GM19468 (cell line): ENCODE results near the gene FHOD3.
A peak's percentile ranks its signal among the peaks of the same experiment; 100 is the strongest.

Source experiments
- ATAC-seq: cut with Tn5 transposase; IDR thresholded peaks from one replicate; pipeline ENCODE4 v1.9.1; 2021; ENCODE audit warnings: mild to moderate bottlenecking, moderate library complexity, moderate number of reproducible peaks; ENCODE audit not compliant: unreplicated experiment; ENCODE audit errors: extremely low read depth

Gene FHOD3

DNA sequence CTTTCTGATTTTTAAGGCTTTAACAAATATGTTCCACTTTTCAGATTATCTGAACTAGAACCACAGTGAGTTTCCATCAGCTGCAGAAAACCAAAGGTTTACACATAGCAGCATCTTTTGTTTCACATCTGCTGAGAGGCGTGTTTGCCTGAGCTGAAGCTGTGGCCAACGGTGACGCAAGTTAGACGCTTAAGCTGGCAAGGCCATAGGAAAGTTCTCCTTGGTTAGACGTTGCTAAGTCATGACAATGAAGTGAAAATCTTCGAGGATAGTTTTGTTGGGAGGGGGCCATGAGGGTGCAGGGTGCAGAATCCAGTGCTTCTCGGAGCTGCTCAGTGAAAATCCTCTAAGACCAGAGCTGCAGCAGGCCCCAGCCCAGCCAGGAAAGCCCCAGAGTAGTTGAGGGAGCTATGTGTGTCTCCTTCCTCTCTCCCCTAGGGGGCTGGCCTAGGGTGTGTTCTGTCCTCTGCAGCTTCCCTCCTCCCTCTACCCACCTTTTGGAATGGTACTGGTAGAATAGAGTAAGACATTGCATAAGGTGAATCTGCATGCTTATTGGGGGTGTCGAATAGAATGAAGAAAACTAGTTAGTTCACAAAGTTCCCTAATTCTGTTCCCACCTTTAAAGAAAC lies 105.4 kb downstream of the FHOD3 start:
- no peak for ATAC-seq

DNA sequence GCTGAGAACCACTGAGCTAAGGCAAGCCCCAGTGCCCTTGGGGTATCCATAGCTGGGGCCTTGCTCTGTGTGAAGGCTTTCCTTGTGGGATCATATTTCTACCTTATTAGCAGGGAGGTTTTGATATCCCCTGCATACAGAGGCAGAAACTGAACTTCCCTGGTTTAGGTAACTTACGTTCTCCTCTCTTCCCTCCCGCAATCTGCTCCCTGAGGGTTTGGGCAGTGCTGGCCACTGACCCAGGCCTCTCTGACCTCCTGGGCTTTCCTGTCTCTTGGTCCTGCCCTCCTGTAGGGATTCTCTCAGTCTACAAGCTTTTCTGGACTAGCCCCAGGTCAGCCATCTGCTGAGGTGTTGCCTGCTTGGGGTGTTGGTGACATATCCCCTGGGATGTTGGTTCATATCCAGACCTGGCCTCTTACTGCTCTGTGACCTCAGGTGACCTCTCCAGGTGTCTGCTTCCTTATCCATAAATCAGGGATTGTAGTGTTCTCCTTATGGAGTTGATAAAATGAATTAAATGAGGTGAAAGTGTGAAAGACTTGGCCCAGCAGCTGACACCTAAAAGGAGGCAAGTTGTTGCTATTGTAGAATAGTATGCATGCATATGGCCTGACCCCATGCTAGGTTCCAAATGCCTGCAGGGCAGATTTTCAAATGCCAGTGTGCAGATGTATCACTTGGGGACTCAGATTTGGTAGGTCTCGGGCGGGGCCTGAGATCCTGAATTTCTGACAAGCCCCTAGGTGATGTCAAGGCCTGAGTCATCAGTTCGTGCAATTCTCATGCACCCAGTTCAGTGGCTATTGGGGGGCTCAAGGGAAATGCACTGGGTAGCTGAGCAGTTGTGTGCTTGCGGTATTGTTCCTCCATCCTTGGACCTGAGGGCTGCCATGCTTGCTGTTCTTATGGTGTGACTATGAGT lies 106.6 kb downstream of the FHOD3 start:
- ATAC-seq, result no peak

DNA sequence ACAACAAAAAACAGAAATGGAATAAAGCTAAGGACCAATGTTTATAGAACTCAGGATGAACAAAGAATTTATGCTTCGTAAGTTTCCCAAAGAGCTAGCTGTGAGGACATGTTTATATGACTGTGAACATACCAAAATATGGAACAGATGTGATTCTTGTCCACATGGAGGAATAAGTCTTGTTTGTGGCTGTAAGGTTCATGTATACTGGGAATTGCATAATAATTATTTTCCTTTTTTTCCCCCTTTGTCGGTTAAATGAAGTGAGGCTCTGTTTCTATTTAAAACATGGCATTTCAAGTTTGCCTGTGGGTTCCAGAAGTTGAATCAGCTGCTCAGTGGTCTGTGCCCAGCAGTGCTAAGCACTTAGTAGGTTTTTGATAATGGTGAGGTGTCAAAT lies 108.1 kb downstream of the FHOD3 start:
- no peak for ATAC-seq

DNA sequence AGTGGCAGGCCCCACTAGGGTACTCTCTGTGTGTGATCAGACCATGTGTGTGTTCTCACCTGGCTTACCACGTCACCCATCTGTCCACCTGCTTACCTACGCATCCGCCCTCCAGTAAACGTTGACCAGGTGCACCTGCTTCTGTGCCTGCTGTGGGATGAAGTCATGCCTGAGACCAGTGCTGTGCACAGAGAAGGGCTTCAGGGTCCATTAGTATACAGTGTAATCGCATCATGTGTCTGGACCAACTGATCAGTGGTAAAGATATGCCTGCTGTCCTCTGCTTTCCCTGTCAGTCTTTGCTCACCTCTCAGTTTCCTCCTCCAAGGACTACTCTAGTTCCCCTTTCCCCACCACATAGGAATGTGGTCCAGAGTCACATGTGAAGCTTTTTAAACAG lies 109.3 kb downstream of the FHOD3 start:
- no peak for ATAC-seq

DNA sequence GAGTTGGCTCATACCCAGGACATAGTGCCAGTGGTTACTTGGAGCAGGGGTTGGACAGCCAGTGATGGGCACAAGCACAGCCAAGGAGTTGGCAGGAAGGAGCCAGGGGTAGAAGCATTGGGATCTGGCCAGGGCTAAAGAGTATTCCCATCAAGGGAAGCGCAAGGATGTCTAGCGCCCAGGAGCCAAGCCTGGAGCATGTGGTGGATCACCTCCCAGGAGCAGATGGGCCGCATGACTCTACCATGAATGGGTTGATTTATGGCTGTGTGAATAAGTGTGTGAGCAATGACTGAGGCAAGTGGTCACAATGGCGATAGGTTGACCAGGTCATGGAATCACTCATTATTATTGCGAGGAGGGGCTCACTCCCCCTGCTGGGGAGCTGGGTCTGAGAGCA lies 111.1 kb downstream of the FHOD3 start:
- ATAC-seq, result no peak

DNA sequence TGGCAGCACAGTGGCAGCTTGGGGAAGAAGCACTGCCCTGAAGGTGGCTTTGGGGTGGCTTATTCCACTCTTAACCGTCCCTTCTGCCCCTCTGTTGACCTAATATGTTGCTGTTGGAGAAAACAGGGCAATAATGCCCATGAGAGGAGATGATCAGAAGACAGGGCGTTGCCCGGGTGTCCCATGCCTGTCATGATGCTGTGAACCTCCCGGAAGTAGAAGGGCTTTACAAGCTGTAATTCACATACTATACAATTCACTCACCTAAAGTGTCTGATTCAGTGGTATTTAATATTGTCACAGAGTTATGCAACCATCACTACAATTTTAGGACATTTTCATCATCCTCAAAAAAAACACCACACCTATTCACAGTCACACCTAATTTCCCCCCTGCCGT lies 112.3 kb downstream of the FHOD3 start:
- ATAC-seq, result no peak

DNA sequence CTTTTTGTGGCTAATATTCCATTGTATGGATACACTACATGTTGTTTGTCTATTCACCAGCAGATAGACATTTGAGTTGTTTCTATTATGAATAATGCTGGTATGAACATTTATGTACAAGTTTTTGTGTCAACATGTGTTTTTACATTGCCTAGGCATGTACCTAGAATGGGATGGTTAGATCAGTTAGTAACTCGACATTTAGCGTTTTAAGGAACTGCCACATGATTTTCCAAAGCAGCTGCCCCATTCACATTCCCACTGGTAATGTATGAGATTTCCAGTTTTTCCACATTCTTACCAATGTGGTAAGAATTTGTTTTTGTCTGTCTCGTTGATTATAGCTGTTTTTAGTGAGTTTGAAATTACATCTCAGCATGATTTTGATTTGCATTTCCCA lies 112.8 kb downstream of the FHOD3 start:
- no peak for ATAC-seq

DNA sequence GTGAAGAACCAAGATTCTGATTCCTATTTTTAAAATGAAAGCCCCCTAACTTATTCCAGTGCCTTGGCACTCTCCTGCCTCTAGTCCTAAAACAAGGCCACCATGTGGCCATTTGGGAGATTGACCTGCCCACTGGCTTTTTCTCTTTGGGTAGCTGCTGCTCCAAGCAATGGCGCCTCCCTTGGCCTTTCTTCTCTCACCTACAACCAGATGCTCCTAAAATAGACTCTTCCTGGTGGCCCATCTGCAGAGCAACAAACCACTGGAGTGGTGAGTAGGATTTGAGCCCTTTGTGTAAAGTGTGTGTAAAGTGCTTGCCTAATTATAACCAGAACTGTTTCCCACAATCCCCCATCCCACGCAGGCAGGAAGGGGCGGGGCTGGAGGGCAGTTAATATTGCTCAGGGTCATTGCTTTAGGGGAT lies 114.2 kb downstream of the FHOD3 start:
- no peak for ATAC-seq

DNA sequence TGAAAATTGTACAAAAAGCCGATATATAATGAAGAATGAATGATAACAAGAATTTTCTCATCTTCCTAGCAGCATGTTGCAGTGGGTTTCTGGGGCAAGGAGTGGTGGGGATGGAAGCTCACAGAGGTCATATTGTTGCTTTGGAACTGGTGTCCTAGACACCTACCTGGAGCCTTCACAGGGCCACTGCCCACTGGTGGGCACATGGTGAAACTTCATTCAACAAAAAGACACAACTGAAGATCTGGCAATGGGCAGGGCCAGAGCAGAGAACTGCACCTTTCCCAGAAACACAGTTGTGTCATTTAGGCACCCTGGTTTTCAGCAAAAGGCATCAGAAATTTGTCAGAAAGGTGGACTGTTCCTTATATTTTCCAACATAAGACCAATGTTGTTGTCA lies 115.3 kb downstream of the FHOD3 start:
- no peak for ATAC-seq

DNA sequence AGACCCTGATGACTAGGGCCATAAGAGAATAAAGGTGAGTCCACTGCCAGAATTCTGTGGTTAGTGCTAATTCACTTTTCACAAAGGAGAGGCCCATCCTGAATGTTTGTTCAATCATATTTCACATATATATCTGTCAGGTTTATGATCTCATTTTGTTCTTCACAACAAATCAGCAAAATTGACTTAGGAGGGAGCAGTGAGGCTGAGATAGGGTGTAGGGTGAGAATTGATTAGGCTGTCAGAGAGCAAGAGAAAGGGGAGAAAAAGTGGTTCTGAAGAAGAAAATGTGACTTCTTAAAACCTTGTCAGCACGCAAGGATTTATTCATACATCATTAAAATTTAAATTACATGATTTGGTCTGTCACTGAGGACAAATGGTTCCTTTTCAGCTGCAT lies 117.7 kb downstream of the FHOD3 start:
- no peak for ATAC-seq

DNA sequence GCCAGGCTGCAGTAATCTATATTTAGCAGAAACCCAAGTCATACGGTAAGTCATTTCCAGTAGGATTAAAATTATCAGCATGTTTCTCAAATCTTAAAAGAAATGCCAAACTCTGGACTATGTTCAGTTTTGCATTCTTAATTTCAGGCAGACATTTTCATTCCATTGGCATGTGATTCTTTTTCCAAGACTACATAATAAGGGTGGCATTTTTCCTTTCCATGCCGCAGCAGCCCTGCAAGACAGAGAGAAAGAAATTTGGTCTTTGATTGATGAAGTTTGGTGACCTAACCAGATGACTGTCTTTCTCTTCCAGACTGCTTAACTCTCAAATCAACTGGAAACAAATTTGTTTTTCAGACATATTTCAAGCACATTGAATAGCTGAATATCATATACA lies 118.1 kb downstream of the FHOD3 start:
- ATAC-seq, result no peak

DNA sequence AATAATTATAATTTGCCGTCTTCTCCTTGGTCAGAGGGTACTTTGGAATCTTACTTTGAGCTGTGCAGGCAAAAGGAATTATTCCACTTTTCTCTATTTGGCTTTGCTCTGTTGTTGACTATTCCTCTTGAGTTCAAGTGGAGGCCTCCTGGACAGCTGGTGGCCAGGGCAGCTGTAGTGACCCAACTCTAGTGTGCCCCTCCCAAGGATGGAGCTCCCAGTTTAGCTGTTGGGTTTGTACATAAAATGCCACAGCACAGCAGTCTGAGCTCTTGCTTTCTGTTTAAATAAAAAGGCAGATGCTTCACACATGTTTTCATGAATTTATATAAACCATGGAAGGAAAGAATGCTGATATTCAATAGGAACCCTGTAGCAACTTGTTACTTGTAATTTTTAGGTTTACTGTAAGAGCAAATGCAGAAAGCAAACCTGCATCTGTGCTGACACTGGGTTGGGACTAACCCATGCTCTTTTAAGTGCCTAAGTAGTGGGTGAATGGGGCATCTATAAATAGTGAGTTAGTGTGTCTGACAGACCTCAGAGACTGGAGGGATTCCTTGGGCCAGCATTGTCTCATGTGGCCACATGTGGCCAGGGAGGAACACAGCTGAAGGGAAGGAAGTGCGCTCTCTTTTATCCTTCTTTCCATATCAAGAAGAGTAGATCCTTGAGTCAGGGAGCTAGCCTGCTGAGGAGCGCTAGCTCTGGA lies 121.8 kb downstream of the FHOD3 start:
- ATAC-seq, result no peak

DNA sequence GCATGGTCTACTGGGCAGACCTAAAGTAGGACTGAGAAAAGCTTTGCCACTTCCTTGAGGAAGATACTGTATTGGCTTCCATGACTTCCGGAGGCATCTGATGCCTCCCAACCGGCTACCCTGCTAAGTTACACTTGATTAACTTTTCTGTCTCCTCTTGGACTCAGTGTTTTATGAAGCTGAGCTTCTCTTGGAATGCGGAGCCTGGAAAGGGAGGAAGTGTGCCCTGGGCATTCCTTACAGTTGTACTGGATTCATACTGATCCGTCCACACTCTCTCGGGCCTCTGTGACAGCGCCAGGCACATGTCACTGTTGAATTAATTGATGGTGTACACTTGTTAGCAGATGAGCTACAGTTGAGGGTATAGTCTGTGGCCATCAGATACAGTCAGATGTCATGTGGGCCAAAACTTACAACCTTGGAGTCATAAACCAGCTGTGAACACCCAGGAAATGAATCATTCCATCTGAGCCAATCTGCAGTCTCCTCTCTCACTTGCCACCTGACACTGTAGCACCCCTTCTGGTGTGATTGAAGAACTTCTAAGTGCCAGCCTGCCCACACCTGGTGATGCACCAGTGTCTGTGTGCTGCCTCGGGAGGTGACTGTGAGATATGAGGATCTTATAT lies 122.5 kb downstream of the FHOD3 start:
- ATAC-seq, result peak; percentile 56

DNA sequence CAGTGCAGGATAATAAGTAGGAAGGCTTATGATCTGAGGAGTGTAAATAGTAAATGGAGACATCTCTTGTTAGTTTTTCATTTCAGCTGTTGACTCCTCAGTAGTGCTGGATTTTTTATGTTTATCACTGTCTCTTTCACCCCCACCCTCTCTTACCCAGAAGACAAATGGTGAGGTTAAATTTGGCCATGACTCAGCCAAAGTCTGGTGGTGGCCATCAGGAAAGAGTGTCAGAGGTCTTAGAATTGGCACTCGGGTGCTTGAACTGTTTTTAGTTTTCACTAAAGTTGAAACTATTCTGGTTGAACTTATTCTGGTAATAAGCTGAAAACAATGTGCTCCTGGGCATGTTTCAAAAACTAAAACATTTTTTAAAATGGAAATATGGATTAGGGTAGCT lies 123.3 kb downstream of the FHOD3 start:
- no peak for ATAC-seq

DNA sequence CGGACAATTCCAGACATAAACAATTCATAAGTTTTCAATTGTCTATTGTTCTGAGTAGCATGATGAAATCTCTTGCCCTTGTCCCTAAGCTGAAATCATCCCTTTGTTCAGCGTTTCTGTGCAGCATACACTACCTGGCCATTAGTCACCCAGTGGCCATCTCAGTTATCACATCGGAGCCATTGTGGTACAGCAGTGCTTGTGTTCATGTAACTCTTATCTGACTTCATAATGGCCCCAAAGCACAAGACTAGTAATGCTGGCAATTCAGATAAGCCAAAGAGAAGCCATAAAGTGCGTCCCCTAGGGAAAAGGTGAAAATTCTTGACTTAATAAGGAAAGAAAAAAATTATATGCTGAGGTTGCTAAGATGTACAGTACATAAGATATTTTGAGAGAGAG lies 127.2 kb downstream of the FHOD3 start:
- ATAC-seq, result no peak

DNA sequence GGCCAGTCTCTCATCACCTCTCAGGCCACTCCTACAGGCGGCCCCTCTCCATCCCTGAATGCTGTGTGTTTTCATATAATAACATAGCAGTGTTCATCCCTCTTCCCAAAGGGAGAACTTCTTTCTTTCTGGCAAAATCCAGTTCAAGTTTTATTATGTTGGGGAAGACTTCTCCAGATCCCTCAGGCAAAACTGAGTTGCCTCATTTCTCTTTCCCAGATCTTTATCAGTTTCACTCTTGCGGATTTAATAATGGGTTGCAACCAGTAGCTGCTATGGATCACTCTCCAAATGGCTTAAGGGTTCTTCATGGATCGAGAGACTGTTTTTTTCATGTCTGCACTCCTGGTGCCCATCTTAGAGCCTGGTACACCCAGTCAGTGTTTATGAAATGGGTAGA lies 129.9 kb downstream of the FHOD3 start:
- ATAC-seq, result no peak

DNA sequence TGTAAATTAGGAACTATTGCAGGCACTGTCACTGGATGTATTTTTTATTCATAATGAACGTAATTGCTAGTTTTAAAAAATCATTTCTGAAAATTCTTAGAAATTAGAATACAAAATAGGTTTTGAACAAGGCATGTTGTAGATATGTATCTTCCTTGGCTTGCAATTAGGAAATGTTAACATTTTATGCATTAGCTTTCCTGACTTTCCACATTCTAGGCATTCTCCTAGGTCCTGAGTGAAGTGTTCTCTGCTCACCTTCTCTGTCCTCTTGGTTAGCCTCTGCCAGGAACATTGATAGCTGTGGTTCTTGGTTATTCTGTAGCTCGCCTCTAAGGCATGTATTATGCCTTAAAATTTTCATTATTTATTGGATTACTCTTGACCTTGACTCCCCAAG lies 130.3 kb downstream of the FHOD3 start:
- ATAC-seq, result no peak

DNA sequence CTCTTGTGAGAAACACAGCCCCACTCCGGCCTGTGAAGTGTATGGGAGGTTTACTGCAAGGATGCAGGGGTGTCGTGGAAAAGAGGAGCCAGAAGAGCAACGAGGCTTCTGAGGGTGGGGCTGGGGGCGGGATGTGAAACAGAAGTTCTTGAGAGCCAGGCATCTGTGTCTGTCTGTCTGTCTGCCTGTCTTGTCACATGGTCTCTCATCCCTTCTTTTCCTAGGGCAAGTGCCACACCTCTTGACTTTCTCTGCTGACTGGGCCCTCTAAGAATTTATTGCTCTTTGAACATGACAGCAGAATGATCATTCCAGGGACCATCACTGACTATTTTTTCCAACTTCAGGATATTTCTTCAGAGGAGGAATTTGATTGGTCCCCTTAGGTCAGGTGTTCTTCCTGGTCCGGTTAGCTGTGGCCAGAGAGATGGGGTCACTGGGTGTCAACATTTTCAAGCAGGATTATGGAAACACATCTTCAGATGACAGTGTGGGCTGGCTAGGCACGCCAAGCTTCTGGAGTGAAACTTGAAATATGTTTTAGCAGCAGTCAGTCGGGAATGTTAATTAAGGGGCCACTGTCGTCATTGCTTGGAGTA lies 131.0 kb downstream of the FHOD3 start:
- ATAC-seq, result no peak

DNA sequence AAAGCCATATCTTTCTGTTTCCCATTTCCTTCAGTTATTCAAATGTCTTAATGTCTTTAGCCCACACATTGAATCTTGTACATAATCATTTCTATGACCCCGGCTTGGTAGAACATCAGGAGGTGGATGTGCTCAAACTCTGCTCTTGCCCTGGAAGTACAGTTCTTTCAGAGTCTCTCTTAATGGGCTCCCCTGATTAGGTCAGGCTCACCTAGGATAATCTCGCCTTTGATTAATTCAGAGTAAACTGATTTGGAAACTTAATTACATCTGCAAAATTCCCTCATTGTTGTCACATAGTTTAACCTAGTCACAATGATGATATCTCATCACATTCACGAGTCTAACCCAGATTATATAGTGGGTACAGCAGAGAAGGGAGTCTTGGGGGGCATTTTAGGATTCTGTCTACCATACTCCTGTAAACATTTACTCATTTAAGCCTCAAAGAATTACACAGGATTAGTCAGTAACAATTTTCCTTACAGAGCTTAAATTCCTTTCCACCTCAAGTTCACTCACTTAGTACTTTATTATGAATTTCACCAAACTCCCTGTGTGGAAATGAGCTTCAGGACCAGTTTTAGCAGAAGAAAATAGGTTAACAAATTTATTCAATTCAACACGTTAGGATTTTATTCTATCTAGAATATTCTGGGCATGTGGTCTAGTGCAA lies 135.5 kb downstream of the FHOD3 start:
- ATAC-seq, result no peak

DNA sequence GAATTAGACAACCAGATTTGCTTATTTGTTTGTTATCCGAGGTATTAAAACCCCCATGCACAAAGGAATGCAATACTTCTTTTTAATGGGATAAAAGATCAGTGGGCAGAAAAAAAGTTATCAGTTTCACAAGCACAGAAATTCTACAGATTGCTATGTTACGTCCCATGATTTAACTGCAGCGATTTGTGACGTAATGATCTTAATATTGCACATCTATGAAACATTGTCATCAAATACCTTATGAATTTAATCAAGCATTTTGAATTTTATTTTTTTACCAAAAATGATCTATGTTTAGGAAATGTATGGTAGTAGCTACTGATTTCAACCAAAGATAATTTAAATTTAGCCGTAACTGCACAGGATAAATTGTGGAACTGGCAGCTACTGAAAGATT lies 138.9 kb downstream of the FHOD3 start:
- ATAC-seq, result no peak
